Measurements from ENCODE around the gene TMEM116.
"Not testable (repeated sequence)": the region's sequence is repeated elsewhere in the genome, so short reads cannot be mapped to it uniquely, and the experiment has no call there.

Gene TMEM116

DNA sequence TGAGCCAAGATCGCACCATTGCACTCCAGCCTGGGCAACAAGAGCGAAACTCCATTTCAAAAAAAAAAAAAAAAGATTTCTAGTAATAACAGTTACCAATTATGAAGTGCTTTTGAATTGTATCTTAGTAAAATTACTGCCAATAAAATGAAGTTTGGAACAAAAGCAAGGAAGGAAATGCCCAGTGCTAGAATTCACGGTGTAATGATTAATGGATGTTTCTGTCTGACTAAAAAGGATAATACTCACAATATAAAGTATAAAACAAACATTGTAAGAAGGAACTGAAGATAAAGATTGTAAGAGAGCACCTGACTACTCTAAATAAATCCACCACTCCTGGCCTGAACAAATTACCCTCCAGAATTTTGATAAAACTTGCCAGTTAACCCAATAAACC, 4.0 kb downstream of the TMEM116 start:
- TF ChIP-seq, protein P1, sequence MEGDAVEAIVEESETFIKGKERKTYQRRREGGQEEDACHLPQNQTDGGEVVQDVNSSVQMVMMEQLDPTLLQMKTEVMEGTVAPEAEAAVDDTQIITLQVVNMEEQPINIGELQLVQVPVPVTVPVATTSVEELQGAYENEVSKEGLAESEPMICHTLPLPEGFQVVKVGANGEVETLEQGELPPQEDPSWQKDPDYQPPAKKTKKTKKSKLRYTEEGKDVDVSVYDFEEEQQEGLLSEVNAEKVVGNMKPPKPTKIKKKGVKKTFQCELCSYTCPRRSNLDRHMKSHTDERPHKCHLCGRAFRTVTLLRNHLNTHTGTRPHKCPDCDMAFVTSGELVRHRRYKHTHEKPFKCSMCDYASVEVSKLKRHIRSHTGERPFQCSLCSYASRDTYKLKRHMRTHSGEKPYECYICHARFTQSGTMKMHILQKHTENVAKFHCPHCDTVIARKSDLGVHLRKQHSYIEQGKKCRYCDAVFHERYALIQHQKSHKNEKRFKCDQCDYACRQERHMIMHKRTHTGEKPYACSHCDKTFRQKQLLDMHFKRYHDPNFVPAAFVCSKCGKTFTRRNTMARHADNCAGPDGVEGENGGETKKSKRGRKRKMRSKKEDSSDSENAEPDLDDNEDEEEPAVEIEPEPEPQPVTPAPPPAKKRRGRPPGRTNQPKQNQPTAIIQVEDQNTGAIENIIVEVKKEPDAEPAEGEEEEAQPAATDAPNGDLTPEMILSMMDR (conservative IDR thresholded peaks at IDR 0.05; ENCODE audit: low read depth, low read length), result no peak
- H3K4me3 ChIP-seq (ENCODE audit: low read length), result no peak overlapping the region
- no peak for DNase-seq (ENCODE audit: low read depth)

DNA sequence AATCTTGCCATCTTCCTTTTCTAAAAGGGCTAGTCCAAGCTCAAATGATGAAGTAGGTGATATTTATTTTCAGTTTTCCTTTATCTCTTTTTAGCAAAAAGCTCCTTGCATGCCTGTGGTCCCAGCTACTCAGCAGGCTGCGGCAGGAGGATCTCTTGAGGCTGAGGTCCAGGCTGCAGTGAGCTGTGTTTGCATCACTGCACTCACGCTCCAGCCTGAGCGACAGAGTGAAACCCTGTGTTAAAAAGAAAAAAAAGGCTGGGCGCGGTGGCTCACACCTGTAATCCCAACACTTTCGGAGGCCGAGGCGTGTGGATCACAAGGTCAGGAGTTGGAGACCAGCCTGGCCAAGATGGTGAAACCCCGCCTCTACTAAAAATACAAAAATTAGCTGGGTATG, 5.0 kb downstream of the TMEM116 start:
- TF ChIP-seq, protein P1 (conservative IDR thresholded peaks at IDR 0.05; ENCODE audit: low read depth, low read length), result no peak
- no peak overlapping the region for H3K4me3 ChIP-seq (ENCODE audit: low read length)
- DNase-seq (ENCODE audit: low read depth), result no peak

- no peak overlapping the region for H3K4me3 ChIP-seq (ENCODE audit: low read length)
- DNase-seq (ENCODE audit: low read depth), result no peak
- TF ChIP-seq, protein P1 (conservative IDR thresholded peaks at IDR 0.05; ENCODE audit: low read depth, low read length), result no peak
These were observed 7.3 kb downstream of the TMEM116 start for GRCh38 chr12:112005419-112006395.

- DNase-seq (ENCODE audit: low read depth), result no peak
- TF ChIP-seq, protein P1 (conservative IDR thresholded peaks at IDR 0.05; ENCODE audit: low read depth, low read length), result no peak
- no peak overlapping the region for H3K4me3 ChIP-seq (ENCODE audit: low read length)
These were observed 8.9 kb downstream of the TMEM116 start for GRCh38 chr12:112004041-112004440.

- TF ChIP-seq, protein P1 (conservative IDR thresholded peaks at IDR 0.05; ENCODE audit: low read depth, low read length), result no peak
- DNase-seq (ENCODE audit: low read depth), result peak; percentile 41
- no peak overlapping the region for H3K4me3 ChIP-seq (ENCODE audit: low read length)
These were observed 11.4 kb downstream of the TMEM116 start for GRCh38 chr12:112001576-112001975.

DNA sequence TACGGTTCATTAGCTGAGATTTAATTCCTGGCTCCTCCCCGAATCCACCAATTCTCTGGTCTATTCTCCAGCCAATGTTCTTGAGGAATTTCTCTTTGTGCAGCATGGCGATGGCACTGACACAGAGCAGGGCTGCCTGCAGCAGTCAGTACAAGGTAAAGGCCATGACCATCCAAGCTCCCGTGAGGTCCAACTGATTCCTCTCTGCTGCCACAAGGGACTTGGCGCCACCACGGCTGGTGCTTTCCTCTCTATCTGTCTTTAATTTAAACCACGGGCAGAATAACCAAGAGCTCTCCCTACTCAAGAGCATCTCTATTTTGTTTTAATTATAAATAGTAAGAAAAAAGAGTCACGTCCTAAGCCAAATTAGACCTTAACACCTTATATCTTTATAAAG, 12.1 kb downstream of the TMEM116 start:
- TF ChIP-seq, protein P1 (conservative IDR thresholded peaks at IDR 0.05; ENCODE audit: low read depth, low read length), result no peak
- no peak for DNase-seq (ENCODE audit: low read depth)
- H3K4me3 ChIP-seq (ENCODE audit: low read length), result no peak overlapping the region

- not testable (repeated sequence) for H3K4me3 ChIP-seq (ENCODE audit: low read length); DNase-seq (ENCODE audit: low read depth)
These were observed 13.8 kb downstream of the TMEM116 start for GRCh38 chr12:111999129-111999528.
